Endothelial cell (in vitro differentiated cells): ENCODE data around the gene NOS1AP. TPM values are rescaled to one million over a fixed set of nuclear protein-coding genes. Genes with fewer than 3 reads are reported as not detected.

Experiments used
- DNase-seq: peaks from one replicate; pipeline ENCODE4 v3.0.0; 2021; ENCODE audit warnings: low spot score
- H3K27ac Mint-ChIP-seq: one replicate; pipeline ENCODE4 v1.8.0; 2021; ENCODE audit warnings: mixed read lengths, inconsistent platforms; ENCODE audit not compliant: unreplicated experiment
- H3K27me3 Mint-ChIP-seq: one replicate; pipeline ENCODE4 v1.8.0; 2021; ENCODE audit warnings: mild to moderate bottlenecking, moderate library complexity, mixed read lengths, inconsistent platforms; ENCODE audit not compliant: unreplicated experiment
- H3K36me3 Mint-ChIP-seq: one replicate; pipeline ENCODE4 v1.8.0; 2021; ENCODE audit warnings: mild to moderate bottlenecking, low read depth, mixed read lengths, inconsistent platforms; ENCODE audit not compliant: unreplicated experiment
- H3K4me1 Mint-ChIP-seq: one replicate; pipeline ENCODE4 v1.8.0; 2021; ENCODE audit warnings: mild to moderate bottlenecking, mixed read lengths, inconsistent platforms; ENCODE audit not compliant: unreplicated experiment
- H3K4me3 Mint-ChIP-seq: one replicate; pipeline ENCODE4 v1.8.0; 2021; ENCODE audit warnings: mild to moderate bottlenecking, mixed read lengths, inconsistent platforms; ENCODE audit not compliant: unreplicated experiment
- H3K9me3 Mint-ChIP-seq: one replicate; pipeline ENCODE4 v1.8.0; 2021; ENCODE audit warnings: mixed read lengths, inconsistent platforms; ENCODE audit not compliant: unreplicated experiment
- CTCF ChIP-seq: fragments of 200-600 bp; sonication (generic); IDR thresholded peaks from one replicate; pipeline ENCODE4 v1.5.0; 2021; ENCODE audit warnings: antibody characterized with exemption; ENCODE audit not compliant: unreplicated experiment
- total RNA-seq: library from RNA; stranded (reverse); fragmentation: NEBNext Ultra II Directional; extraction: Animal tissue kit (Norgen Biotek cat#: 25700); gene quantifications from one replicate; pipeline ENCODE4 v1.2.1, GENCODE V29; 2021; ENCODE audit not compliant: unreplicated experiment

The NOS1AP gene
- total RNA-seq, 1 donor from 2014 or later = 19.8 TPM

- Mint-ChIP-seq H3K4me3 (no peak overlapping the region), H3K36me3 (peaks cover 13% of the 10 kb centered on the region), H3K9me3 (no peaks in the 10 kb centered on the region), H3K27me3 (peaks cover 2% of the 10 kb centered on the region), H3K27ac (no peak overlapping the region), H3K4me1 (peaks cover 56% of the 10 kb centered on the region)
- no peak for TF ChIP-seq CTCF
- DNase-seq = no peak
These were observed 320.5 kb downstream of the NOS1AP start for GRCh38 chr1:162389971-162390370.

GRCh38 chr1:162390396-162391185 is 321.1 kb downstream of the NOS1AP start:
- Mint-ChIP-seq H3K4me3 (no peak overlapping the region), H3K4me1 (peaks cover 51% of the 10 kb centered on the region), H3K9me3 (no peaks in the 10 kb centered on the region), H3K36me3 (peaks cover 8% of the 10 kb centered on the region), H3K27ac (peak overlapping the region; percentile 26), H3K27me3 (peaks cover 2% of the 10 kb centered on the region)
- DNase-seq = no peak
- TF ChIP-seq CTCF = no peak

- Mint-ChIP-seq H3K27me3 (peaks cover 2% of the 10 kb centered on the region), H3K9me3 (no peaks in the 10 kb centered on the region), H3K36me3 (peaks cover under 1% of the 10 kb centered on the region), H3K4me3 (no peak overlapping the region), H3K4me1 (peaks cover 44% of the 10 kb centered on the region), H3K27ac (no peak overlapping the region)
- no peak for DNase-seq
- peak; percentile 80 for TF ChIP-seq CTCF
These were observed 322.5 kb downstream of the NOS1AP start for GRCh38 chr1:162391790-162392563.

GRCh38 chr1:162396201-162396906 is 326.9 kb downstream of the NOS1AP start:
- Mint-ChIP-seq H3K27ac (no peak overlapping the region), H3K36me3 (no peaks in the 10 kb centered on the region), H3K9me3 (no peaks in the 10 kb centered on the region), H3K27me3 (no peaks in the 10 kb centered on the region), H3K4me3 (no peak overlapping the region), H3K4me1 (peaks cover 18% of the 10 kb centered on the region)
- TF ChIP-seq CTCF = no peak
- DNase-seq = no peak
